Gastrocnemius medialis (tissue), 4 donors: ENCODE results near the gene CHRNA5. TPM values are rescaled to one million over a fixed set of nuclear protein-coding genes. Genes with fewer than 3 reads are reported as not detected.
"Not testable (repeated sequence)": the region's sequence is repeated elsewhere in the genome, so short reads cannot be mapped to it uniquely, and the experiment has no call there.

Source experiments
- ATAC-seq, 2 donors: fragments of 150-250 bp; one replicate each; pipeline ENCODE4 v1.9.1; 2016
- DNase-seq, 2 donors: peaks; one replicate each; pipeline ENCODE4 v3.0.0-alpha.2; 2019
- H3K27ac ChIP-seq, 4 donors: fragments of 200-600 bp; sonication (generic); 1 replicate in 1 of 4; 2 replicates in 3 of 4; pipeline ENCODE4 v1.5.1; 2016 to 2018; ENCODE audit warnings: mild to moderate bottlenecking in 2 of 4, moderate library complexity in 1 of 4
- H3K27me3 ChIP-seq, 3 donors: fragments of 200-600 bp; sonication (generic) in 2 of 3; 1 replicate in 1 of 3; 2 replicates in 2 of 3; pipeline versions ENCODE4 v1.5.1 to v1.6.0; 2016 to 2019; ENCODE audit warnings: mild to moderate bottlenecking in 1 of 3, moderate library complexity in 1 of 3
- H3K36me3 ChIP-seq, 2 donors: fragments of 200-600 bp; sonication (generic) in 1 of 2; one replicate each; pipeline ENCODE4 v1.5.1; 2017 to 2018
- H3K4me1 ChIP-seq, 2 donors: fragments of 200-600 bp; sonication (generic) in 1 of 2; one replicate each; pipeline ENCODE4 v1.5.1; 2016 to 2017; ENCODE audit warnings: mild to moderate bottlenecking in 2 of 2
- H3K4me3 ChIP-seq, 4 donors: fragments of 200-600 bp; sonication (generic) in 3 of 4; 1 replicate in 1 of 4; 2 replicates in 3 of 4; pipeline ENCODE4 v1.5.1; 2016 to 2019; ENCODE audit warnings: mild to moderate bottlenecking in 2 of 4
- H3K9me3 ChIP-seq, 3 donors: fragments of 200-600 bp; sonication (generic) in 2 of 3; 1 replicate in 1 of 3; 2 replicates in 2 of 3; pipeline ENCODE4 v1.5.1; 2016 to 2019
- POLR2A ChIP-seq, 2 donors: fragments of 450-650 bp; IDR thresholded peaks; one replicate each; pipeline ENCODE4 v1.6.1; 2017; ENCODE audit warnings: antibody characterized with exemption in 2 of 2, mild to moderate bottlenecking in 2 of 2, moderate library complexity in 2 of 2
- in situ Hi-C, 4 donors: fragments of 200-750 bp; cut with MboI; loops; one replicate each; pipeline versions ENCODE4 v1.15.0 to v1.8.0; 2017; ENCODE audit warnings: low sequenced_read_pairs in 4 of 4
- intact Hi-C: fragments of 100-400 bp; cut with DNase I; formaldehyde crosslinking; loops from one replicate; pipeline ENCODE4 v1.15.1; 2023; ENCODE audit warnings: low total_unique reads
- total RNA-seq, 4 donors: library from RNA; depleted of rRNA; stranded (reverse); fragments of >200 nt; gene quantifications; one replicate each; pipeline versions ENCODE4 v1.1.0 to v1.2.3, GENCODE V29; 2016
- TF ChIP-seq, protein P1 (sequence below), 5 experiments: fragments of 450-650 bp in 3 of 5; fragments of 200-600 bp in 2 of 5; sonication (generic) in 2 of 5; IDR thresholded peaks in 4 of 5; conservative IDR thresholded peaks in 1 of 5; 1 replicate in 4 of 5; 2 replicates in 1 of 5; pipeline ENCODE4 v1.5.1; 2016 to 2019; ENCODE audit warnings: antibody characterized with exemption in 5 of 5, mild to moderate bottlenecking in 3 of 5, moderate library complexity in 3 of 5

The CHRNA5 gene
- 1 to 10 TPM in 2 of 4 donors, under 1 TPM in 2; 0.07 to 1.6 (median 0.71) TPM for total RNA-seq

- intact Hi-C loops: no loop called here
- in situ Hi-C loops: no loop called here
- Histone ChIP-seq H3K4me3 (peak within 1 kb of the TSS; percentile 51 to 70 (median 56)), H3K4me1 (peaks cover 8 to 13% of the 10 kb centered on the region in 2 donors), H3K27me3 (peaks cover 7 to 28% (median 11%) of the 10 kb centered on the region in 3 donors), H3K27ac (no peak within 1 kb of the TSS), H3K9me3 (no peaks in the 10 kb centered on the region), H3K36me3 (no peaks in the 10 kb centered on the region)
- TF ChIP-seq, protein P1, sequence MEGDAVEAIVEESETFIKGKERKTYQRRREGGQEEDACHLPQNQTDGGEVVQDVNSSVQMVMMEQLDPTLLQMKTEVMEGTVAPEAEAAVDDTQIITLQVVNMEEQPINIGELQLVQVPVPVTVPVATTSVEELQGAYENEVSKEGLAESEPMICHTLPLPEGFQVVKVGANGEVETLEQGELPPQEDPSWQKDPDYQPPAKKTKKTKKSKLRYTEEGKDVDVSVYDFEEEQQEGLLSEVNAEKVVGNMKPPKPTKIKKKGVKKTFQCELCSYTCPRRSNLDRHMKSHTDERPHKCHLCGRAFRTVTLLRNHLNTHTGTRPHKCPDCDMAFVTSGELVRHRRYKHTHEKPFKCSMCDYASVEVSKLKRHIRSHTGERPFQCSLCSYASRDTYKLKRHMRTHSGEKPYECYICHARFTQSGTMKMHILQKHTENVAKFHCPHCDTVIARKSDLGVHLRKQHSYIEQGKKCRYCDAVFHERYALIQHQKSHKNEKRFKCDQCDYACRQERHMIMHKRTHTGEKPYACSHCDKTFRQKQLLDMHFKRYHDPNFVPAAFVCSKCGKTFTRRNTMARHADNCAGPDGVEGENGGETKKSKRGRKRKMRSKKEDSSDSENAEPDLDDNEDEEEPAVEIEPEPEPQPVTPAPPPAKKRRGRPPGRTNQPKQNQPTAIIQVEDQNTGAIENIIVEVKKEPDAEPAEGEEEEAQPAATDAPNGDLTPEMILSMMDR (IDR thresholded peaks at IDR 0.05 in 4 of 5, conservative IDR thresholded peaks at IDR 0.05 in 1 of 5): no peak
- peak in 1 of 2 donors; percentile 28 for TF ChIP-seq POLR2A (IDR thresholded peaks at IDR 0.05)
- DNase-seq: peak; percentile 66 to 74
- peak; percentile 86 to 95 for ATAC-seq
Measured at GRCh38 chr15:78565097-78565950, at the start of gene CHRNA5. TSS of gene CHRNA5 (plus strand) at chr15:78565520. CDS start at chr15:78565720, 200 bp downstream.

DNA sequence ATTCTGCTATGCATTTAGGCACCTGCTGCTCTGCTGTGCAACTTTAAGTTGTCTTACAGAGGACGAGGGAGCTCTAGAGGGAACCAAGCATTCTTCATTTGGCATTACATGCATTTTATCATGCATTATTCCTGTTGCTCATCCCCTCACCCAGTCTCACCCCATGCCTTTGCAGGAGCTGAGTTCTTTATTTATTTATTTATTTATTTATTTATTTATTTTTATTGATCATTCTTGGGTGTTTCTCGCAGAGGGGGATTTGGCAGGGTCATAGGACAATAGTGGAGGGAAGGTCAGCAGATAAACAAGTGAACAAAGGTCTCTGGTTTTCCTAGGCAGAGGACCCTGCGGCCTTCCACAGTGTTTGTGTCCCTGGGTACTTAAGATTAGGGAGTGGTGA is 45.3 kb upstream of the CHRNA5 start:
- in situ Hi-C loops, intact Hi-C loops, H3K4me3 ChIP-seq, H3K4me1 ChIP-seq, DNase-seq, H3K27ac ChIP-seq, H3K27me3 ChIP-seq, ATAC-seq, H3K9me3 ChIP-seq, H3K36me3 ChIP-seq: not testable (repeated sequence)

- no peaks in the 10 kb centered on the region for H3K9me3 ChIP-seq
- H3K4me3 ChIP-seq: no peak overlapping the region
- no peaks in the 10 kb centered on the region for H3K36me3 ChIP-seq
- H3K27ac ChIP-seq: no peak overlapping the region
- ATAC-seq (no peak), DNase-seq (no peak)
- H3K27me3 ChIP-seq: no peaks in the 10 kb centered on the region
- intact Hi-C loops (no loop called here), in situ Hi-C loops (no loop called here)
- TF ChIP-seq, protein P1 (IDR thresholded peaks at IDR 0.05 in 4 of 5, conservative IDR thresholded peaks at IDR 0.05 in 1 of 5): no peak
- no peak for TF ChIP-seq POLR2A (IDR thresholded peaks at IDR 0.05)
- H3K4me1 ChIP-seq: no peaks in the 10 kb centered on the region
Measured at GRCh38 chr15:78524230-78524629, 41.1 kb upstream of the CHRNA5 start.

DNA sequence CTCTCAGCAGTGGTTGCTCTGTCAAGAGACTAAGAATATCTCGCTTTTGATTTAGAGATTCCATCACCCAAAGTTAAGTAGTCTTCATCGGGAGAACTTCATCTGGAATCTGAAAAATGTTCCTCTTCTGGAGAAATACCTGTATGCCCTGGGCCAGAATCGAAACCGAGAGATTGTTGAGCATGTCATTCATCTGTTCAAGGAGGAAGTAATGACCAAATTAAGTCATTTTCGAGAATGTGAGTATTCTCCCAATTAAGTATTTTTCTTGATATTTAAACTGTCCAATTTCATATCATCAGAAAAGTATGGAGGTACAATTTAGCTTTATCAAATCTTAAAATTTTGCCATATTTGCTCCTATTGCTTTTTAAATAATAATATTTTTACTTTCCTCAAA is 38.0 kb upstream of the CHRNA5 start:
- no peak overlapping the region for H3K4me3 ChIP-seq
- ATAC-seq (no peak), DNase-seq (no peak)
- no peaks in the 10 kb centered on the region for H3K27me3 ChIP-seq
- no peak overlapping the region for H3K27ac ChIP-seq
- intact Hi-C loops (no loop called here), in situ Hi-C loops (no loop called here)
- TF ChIP-seq, protein P1 (IDR thresholded peaks at IDR 0.05 in 4 of 5, conservative IDR thresholded peaks at IDR 0.05 in 1 of 5): no peak
- no peak for TF ChIP-seq POLR2A (IDR thresholded peaks at IDR 0.05)
- H3K4me1 ChIP-seq: no peaks in the 10 kb centered on the region
- H3K36me3 ChIP-seq: no peaks in the 10 kb centered on the region
- H3K9me3 ChIP-seq: no peaks in the 10 kb centered on the region

- intact Hi-C loops (no loop called here), in situ Hi-C loops (no loop called here)
- no peak overlapping the region for H3K4me3 ChIP-seq
- DNase-seq: no peak
- no peaks in the 10 kb centered on the region for H3K9me3 ChIP-seq
- ATAC-seq: no peak
- no peaks in the 10 kb centered on the region for H3K27me3 ChIP-seq
- H3K27ac ChIP-seq: no peak overlapping the region
- H3K4me1 ChIP-seq: no peaks in the 10 kb centered on the region
- H3K36me3 ChIP-seq: no peaks in the 10 kb centered on the region
- TF ChIP-seq, protein P1 (IDR thresholded peaks at IDR 0.05 in 4 of 5, conservative IDR thresholded peaks at IDR 0.05 in 1 of 5): no peak
- TF ChIP-seq POLR2A (IDR thresholded peaks at IDR 0.05): no peak
Measured at GRCh38 chr15:78533331-78533730, 32.0 kb upstream of the CHRNA5 start.
